GM10847 (cell line): ENCODE measurements around the gene MYL11.

Source experiments
- POLR2A ChIP-seq: IDR thresholded peaks from 2 replicates; pipeline ENCODE4 v1.6.1; 2011; ENCODE audit not compliant: insufficient read length; ENCODE audit errors: extremely low read depth

Gene MYL11

GRCh38 chr16:30418350-30419181, 44.0 kb downstream of the MYL11 start:
- TF ChIP-seq POLR2A, result no peak

- TF ChIP-seq POLR2A, result no peak
Measured at GRCh38 chr16:30421010-30421409, 46.4 kb downstream of the MYL11 start.
